ENCODE data around the gene SLC22A31.
"Not testable (repeated sequence)": the region's sequence is repeated elsewhere in the genome, so short reads cannot be mapped to it uniquely, and the experiment has no call there.

SLC22A31 gene

DNA sequence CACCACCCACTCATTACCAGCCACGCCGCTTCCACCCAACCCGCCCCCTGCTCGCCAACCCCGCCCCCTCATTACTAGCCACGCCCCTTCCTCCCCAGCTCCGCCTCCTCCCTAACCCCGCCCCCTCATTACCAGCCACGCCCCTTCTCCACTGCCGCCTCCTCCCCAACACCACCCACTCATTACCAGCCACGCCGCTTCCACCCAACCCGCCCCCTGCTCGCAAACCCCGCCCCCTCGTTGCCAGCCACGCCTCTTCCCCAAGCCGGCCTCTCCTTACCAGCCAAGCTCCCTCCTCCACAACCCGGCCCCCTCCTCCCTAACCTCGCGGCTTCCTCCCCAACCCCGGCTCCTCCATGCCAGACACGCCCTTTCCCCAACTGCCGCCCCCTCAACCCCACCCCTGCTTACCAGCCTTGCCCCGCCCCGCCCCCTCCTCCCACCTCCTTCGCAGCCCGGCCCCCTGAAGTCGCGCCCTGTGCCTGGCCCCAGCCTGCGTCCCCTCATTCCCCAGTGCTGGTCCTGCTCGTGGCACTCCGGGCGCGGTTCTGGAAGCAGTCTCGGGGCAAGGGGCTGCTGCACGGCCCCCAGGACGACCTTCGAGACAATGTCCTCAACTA lies 7.3 kb downstream of the SLC22A31 start:
- no peak overlapping the region for H3K27ac ChIP-seq (ENCODE audit: insufficient read depth in 1 of 2, low read depth in 1 of 2, low read length in 2 of 2, poor library complexity in 1 of 2, severe bottlenecking in 2 of 2)
- peaks cover 0 to 25% (median 23%) of the 10 kb centered on the region in 4 experiments for H3K4me1 ChIP-seq (ENCODE audit: control extremely low read depth in 1 of 4, control insufficient read depth in 4 of 4, insufficient read depth in 4 of 4, low read length in 3 of 4)
- H3K36me3 ChIP-seq (ENCODE audit: control insufficient read depth in 4 of 4, insufficient read depth in 4 of 4, low read length in 3 of 4) = no peaks in the 10 kb centered on the region
- peak overlapping the region in 1 of 7 experiments; percentile 11 for H3K4me3 ChIP-seq (ENCODE audit: control insufficient read depth in 1 of 7, extremely low read depth in 1 of 7, insufficient read depth in 4 of 7, low read depth in 2 of 7, low read length in 6 of 7)
- ChIA-PET CTCF (interaction anchor here (0.8 kb wide), 1 partner anchor 20 kb away, joined by 3 read pairs; no protein-coding TSS in a partner anchor), POLR2A (no interaction called here)
- 29% methylated on average over 8 of the region's 39 CpGs for WGBS (ENCODE audit: insufficient coverage)
- H3K9me3 ChIP-seq (ENCODE audit: control extremely low read depth in 1 of 5, control insufficient read depth in 4 of 5, insufficient read depth in 2 of 5, low read depth in 1 of 5, low read length in 4 of 5) = peaks cover 0 to 2% (median 0%) of the 10 kb centered on the region in 5 experiments
- peak; percentile 75 to 89 (median 85) for DNase-seq
- peaks cover 0 to 21% (median 2%) of the 10 kb centered on the region in 5 experiments for H3K27me3 ChIP-seq (replicated peaks in 2 of 5; ENCODE audit: control insufficient read depth in 4 of 5, insufficient read depth in 5 of 5, low read length in 4 of 5)

DNA sequence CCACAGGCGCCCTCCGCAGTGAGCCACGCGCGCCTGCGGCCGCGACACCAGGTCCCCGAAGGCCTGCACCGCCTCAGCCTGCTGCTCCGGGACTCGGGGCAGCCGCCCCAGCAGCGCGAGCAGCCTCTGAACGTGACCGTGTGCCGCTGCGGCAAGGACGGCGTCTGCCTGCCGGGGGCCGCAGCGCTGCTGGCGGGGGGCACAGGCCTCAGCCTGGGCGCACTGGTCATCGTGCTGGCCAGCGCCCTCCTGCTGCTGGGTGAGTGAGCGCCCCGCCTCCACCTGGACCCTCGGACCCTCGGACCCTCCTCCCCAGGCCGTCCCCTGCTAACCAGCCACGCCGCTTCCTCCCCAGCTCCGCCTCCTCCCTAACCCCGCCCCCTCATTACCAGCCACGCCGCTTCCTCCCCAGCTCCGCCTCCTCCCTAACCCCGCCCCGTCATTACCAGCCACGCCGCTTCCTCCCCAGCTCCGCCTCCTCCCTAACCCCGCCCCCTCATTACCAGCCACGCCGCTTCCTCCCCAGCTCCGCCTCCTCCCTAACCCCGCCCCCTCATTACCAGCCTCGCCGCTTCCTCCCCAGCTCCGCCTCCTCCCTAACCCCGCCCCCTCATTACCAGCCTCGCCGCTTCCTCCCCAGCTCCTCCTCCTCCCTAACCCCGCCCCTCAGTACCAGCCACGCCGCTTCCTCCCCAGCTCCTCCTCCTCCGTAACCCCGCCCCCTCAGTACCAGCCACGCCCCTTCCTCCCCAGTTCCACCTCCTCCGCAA lies 8.0 kb downstream of the SLC22A31 start:
- WGBS (ENCODE audit: insufficient coverage) = under 1% methylated on average over 35 of the region's 63 CpGs
- H3K27ac ChIP-seq (ENCODE audit: insufficient read depth in 1 of 2, low read depth in 1 of 2, low read length in 2 of 2, poor library complexity in 1 of 2, severe bottlenecking in 2 of 2); H3K36me3 ChIP-seq (ENCODE audit: control insufficient read depth in 4 of 4, insufficient read depth in 4 of 4, low read length in 3 of 4); H3K9me3 ChIP-seq (ENCODE audit: control extremely low read depth in 1 of 5, control insufficient read depth in 4 of 5, insufficient read depth in 2 of 5, low read depth in 1 of 5, low read length in 4 of 5); POLR2A ChIA-PET: not testable (repeated sequence)
- H3K27me3 ChIP-seq (replicated peaks in 2 of 5; ENCODE audit: control insufficient read depth in 4 of 5, insufficient read depth in 5 of 5, low read length in 4 of 5) = peaks cover 0 to 14% (median 2%) of the 10 kb centered on the region in 5 experiments
- DNase-seq = peak; percentile 85 to 93 (median 91)
- CTCF ChIA-PET = interaction anchor here (0.8 kb wide), 1 partner anchor 19 kb away, joined by 3 read pairs; no protein-coding TSS in a partner anchor
- H3K4me3 ChIP-seq (ENCODE audit: control insufficient read depth in 1 of 7, extremely low read depth in 1 of 7, insufficient read depth in 4 of 7, low read depth in 2 of 7, low read length in 6 of 7) = peak overlapping the region in 6 of 7 experiments; percentile 23 to 65 (median 52)
- peaks cover 0 to 25% (median 23%) of the 10 kb centered on the region in 4 experiments for H3K4me1 ChIP-seq (ENCODE audit: control extremely low read depth in 1 of 4, control insufficient read depth in 4 of 4, insufficient read depth in 4 of 4, low read length in 3 of 4)

DNA sequence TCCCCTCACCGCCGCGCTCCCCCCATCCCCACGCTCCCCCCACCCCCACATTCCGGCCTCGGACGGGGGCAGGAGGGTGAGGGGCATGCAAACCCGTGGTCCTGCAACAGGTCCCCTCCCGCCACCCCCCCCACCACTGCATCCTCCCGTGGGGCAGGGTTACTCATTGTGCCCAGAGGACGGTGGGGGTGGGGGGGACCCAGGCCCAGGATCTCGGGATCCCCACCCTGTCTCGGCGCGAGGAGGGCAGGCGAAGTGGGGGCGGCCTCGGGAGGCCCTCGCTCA lies 8.5 kb downstream of the SLC22A31 start:
- H3K4me3 ChIP-seq (ENCODE audit: control insufficient read depth in 1 of 7, extremely low read depth in 1 of 7, insufficient read depth in 4 of 7, low read depth in 2 of 7, low read length in 6 of 7) = peak overlapping the region in 6 of 7 experiments; percentile 23 to 65 (median 52)
- WGBS (ENCODE audit: insufficient coverage) = 0% methylated on average over 5 of the region's 19 CpGs
- POLR2A ChIA-PET = no interaction called here

DNA sequence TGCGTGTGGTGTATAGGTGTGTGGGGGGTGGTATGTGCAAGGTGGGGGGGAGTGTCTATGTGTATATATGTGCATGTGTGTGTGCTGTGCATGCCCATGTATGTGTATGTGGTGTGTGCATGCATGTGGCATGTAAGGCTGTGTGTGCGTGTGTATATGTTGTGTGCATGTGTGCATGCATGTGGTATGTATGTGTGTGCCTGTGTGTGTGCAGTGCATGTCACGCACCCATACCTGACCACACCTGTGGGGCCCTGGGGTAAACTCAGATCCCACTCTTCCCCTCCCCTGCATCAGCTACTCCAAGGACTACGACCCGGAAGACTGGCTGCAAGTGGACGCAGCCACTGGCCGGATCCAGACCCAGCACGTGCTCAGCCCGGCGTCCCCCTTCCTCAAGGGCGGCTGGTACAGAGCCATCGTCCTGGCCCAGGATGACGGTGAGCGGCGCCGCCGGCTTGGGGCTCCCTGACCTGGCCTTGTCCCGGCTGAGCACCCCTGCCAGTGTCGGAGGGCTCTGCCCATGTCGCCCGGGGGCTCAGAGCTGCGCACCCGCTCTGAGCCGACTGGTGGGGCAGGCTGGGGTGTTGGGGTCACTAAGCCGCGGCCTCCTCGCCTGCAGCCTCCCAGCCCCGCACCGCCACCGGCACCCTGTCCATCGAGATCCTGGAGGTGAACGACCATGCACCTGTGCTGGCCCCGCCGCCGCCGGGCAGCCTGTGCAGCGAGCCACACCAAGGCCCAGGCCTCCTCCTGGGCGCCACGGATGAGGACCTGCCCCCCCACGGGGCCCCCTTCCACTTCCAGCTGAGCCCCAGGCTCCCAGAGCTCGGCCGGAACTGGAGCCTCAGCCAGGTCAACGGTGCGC lies 9.1 kb downstream of the SLC22A31 start:
- Histone ChIP-seq H3K4me1 (ENCODE audit: control extremely low read depth in 1 of 4, control insufficient read depth in 4 of 4, insufficient read depth in 4 of 4, low read length in 3 of 4) (peaks cover 0 to 25% (median 23%) of the 10 kb centered on the region in 4 experiments), H3K27me3 (replicated peaks in 2 of 5; ENCODE audit: control insufficient read depth in 4 of 5, insufficient read depth in 5 of 5, low read length in 4 of 5) (peaks cover 0 to 9% (median 2%) of the 10 kb centered on the region in 5 experiments), H3K36me3 (ENCODE audit: control insufficient read depth in 4 of 4, insufficient read depth in 4 of 4, low read length in 3 of 4) (no peaks in the 10 kb centered on the region), H3K4me3 (ENCODE audit: control insufficient read depth in 1 of 7, extremely low read depth in 1 of 7, insufficient read depth in 4 of 7, low read depth in 2 of 7, low read length in 6 of 7) (no peak overlapping the region), H3K27ac (ENCODE audit: insufficient read depth in 1 of 2, low read depth in 1 of 2, low read length in 2 of 2, poor library complexity in 1 of 2, severe bottlenecking in 2 of 2) (no peak overlapping the region), H3K9me3 (ENCODE audit: control extremely low read depth in 1 of 5, control insufficient read depth in 4 of 5, insufficient read depth in 2 of 5, low read depth in 1 of 5, low read length in 4 of 5) (peaks cover 0 to 2% (median 0%) of the 10 kb centered on the region in 5 experiments)
- DNase-seq = no peak
- ChIA-PET CTCF (no interaction called here), POLR2A (no interaction called here)
- 85% methylated on average over 27 of the region's 44 CpGs for WGBS (ENCODE audit: insufficient coverage)

More for the DNA sequence above, 8.5 kb downstream of the SLC22A31 start:
- peaks cover 0 to 2% (median 0%) of the 10 kb centered on the region in 5 experiments for H3K9me3 ChIP-seq (ENCODE audit: control extremely low read depth in 1 of 5, control insufficient read depth in 4 of 5, insufficient read depth in 2 of 5, low read depth in 1 of 5, low read length in 4 of 5)
- CTCF ChIA-PET = no interaction called here
- no peaks in the 10 kb centered on the region for H3K36me3 ChIP-seq (ENCODE audit: control insufficient read depth in 4 of 4, insufficient read depth in 4 of 4, low read length in 3 of 4)
- no peak for DNase-seq
- peaks cover 0 to 9% (median 2%) of the 10 kb centered on the region in 5 experiments for H3K27me3 ChIP-seq (replicated peaks in 2 of 5; ENCODE audit: control insufficient read depth in 4 of 5, insufficient read depth in 5 of 5, low read length in 4 of 5)
- no peak overlapping the region for H3K27ac ChIP-seq (ENCODE audit: insufficient read depth in 1 of 2, low read depth in 1 of 2, low read length in 2 of 2, poor library complexity in 1 of 2, severe bottlenecking in 2 of 2)
- peaks cover 0 to 25% (median 23%) of the 10 kb centered on the region in 4 experiments for H3K4me1 ChIP-seq (ENCODE audit: control extremely low read depth in 1 of 4, control insufficient read depth in 4 of 4, insufficient read depth in 4 of 4, low read length in 3 of 4)

DNA sequence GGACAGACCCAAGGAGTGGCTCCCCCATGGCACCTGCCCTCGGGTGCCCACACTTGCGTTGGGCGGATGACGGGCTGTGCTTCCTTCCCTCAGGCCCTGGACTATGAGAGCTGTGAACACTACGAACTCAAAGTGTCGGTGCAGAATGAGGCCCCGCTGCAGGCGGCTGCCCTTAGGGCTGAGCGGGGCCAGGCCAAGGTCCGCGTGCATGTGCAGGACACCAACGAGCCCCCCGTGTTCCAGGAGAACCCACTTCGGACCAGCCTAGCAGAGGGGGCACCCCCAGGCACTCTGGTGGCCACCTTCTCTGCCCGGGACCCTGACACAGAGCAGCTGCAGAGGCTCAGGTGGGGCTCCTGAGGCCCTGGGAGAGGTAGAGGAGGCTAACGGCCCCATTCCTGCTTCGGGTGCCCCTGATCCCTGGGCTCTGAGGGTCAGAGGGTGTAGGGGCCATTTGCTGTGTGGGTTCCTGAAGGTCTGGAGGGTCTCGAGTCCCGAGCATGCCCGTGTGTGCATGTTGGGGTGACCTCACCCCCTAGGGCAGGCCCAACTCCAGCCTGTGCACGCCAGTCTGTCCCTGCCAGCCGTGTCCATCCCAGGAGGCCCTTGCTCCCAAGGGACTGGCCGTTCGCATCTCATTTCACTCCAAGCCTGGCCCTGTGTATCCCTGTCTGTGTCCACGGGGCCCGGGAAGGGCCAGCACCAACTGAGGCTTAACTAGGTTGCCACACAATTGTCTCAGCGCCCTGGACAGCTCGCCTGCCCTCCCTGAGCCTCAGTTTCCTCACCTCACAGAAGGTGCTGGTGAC lies 10.0 kb downstream of the SLC22A31 start:
- peaks cover 0 to 24% (median 20%) of the 10 kb centered on the region in 4 experiments for H3K4me1 ChIP-seq (ENCODE audit: control extremely low read depth in 1 of 4, control insufficient read depth in 4 of 4, insufficient read depth in 4 of 4, low read length in 3 of 4)
- DNase-seq = no peak
- H3K27me3 ChIP-seq (replicated peaks in 2 of 5; ENCODE audit: control insufficient read depth in 4 of 5, insufficient read depth in 5 of 5, low read length in 4 of 5) = peaks cover 0 to 9% (median 2%) of the 10 kb centered on the region in 5 experiments
- H3K4me3 ChIP-seq (ENCODE audit: control insufficient read depth in 1 of 7, extremely low read depth in 1 of 7, insufficient read depth in 4 of 7, low read depth in 2 of 7, low read length in 6 of 7) = no peak overlapping the region
- ChIA-PET CTCF (no interaction called here), POLR2A (no interaction called here)
- peaks cover 0 to 2% (median 0%) of the 10 kb centered on the region in 5 experiments for H3K9me3 ChIP-seq (ENCODE audit: control extremely low read depth in 1 of 5, control insufficient read depth in 4 of 5, insufficient read depth in 2 of 5, low read depth in 1 of 5, low read length in 4 of 5)
- H3K27ac ChIP-seq (ENCODE audit: insufficient read depth in 1 of 2, low read depth in 1 of 2, low read length in 2 of 2, poor library complexity in 1 of 2, severe bottlenecking in 2 of 2) = no peak overlapping the region
- 76% methylated on average over 28 of the region's 28 CpGs for WGBS (ENCODE audit: insufficient coverage)
- H3K36me3 ChIP-seq (ENCODE audit: control insufficient read depth in 4 of 4, insufficient read depth in 4 of 4, low read length in 3 of 4) = no peaks in the 10 kb centered on the region

DNA sequence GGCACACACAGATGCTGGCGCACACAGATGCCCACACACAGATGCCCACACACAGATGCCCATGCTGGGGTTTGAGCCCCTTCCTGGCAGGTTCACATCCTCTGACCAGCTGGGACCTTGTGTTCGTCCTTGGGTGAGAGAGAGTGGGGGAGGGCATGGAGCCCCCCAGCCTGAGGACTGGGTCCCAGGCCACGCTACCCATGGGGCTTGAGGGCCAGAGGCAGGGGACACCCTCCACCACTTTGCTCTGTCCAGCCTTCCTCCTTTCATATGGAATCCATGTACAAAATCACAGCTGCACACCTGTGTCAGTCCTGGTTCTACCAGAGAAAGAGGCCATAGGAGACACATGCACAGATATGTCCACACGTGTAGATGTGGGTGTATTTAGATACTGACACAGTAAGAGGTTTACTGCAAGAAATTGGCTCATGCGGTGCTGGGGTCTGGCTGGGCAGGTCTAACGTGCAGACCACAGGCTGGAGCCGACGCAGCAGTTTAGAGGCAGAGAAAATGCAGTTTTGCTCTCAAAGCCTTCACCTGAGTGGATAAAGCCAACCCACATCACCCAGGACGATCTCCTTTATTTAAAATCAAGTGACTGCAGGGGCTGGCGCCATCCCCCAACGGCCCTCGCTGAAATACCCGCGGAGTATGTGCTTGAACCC lies 10.8 kb downstream of the SLC22A31 start:
- ChIA-PET CTCF (no interaction called here), POLR2A (no interaction called here)
- no peak overlapping the region for H3K4me3 ChIP-seq (ENCODE audit: control insufficient read depth in 1 of 7, extremely low read depth in 1 of 7, insufficient read depth in 4 of 7, low read depth in 2 of 7, low read length in 6 of 7)
- WGBS (ENCODE audit: insufficient coverage) = 79% methylated on average over 12 of the region's 14 CpGs
- peaks cover 0 to 9% (median 2%) of the 10 kb centered on the region in 5 experiments for H3K27me3 ChIP-seq (replicated peaks in 2 of 5; ENCODE audit: control insufficient read depth in 4 of 5, insufficient read depth in 5 of 5, low read length in 4 of 5)
- H3K9me3 ChIP-seq (ENCODE audit: control extremely low read depth in 1 of 5, control insufficient read depth in 4 of 5, insufficient read depth in 2 of 5, low read depth in 1 of 5, low read length in 4 of 5) = peaks cover 0 to 2% (median 0%) of the 10 kb centered on the region in 5 experiments
- no peaks in the 10 kb centered on the region for H3K36me3 ChIP-seq (ENCODE audit: control insufficient read depth in 4 of 4, insufficient read depth in 4 of 4, low read length in 3 of 4)
- H3K4me1 ChIP-seq (ENCODE audit: control extremely low read depth in 1 of 4, control insufficient read depth in 4 of 4, insufficient read depth in 4 of 4, low read length in 3 of 4) = peaks cover 0 to 16% (median 11%) of the 10 kb centered on the region in 4 experiments
- no peak overlapping the region for H3K27ac ChIP-seq (ENCODE audit: insufficient read depth in 1 of 2, low read depth in 1 of 2, low read length in 2 of 2, poor library complexity in 1 of 2, severe bottlenecking in 2 of 2)
- DNase-seq = peak in 1 of 3 donors; percentile 42

All from common myeloid progenitor, CD34-positive (primary cell).